Karpas-422 (cell line): ENCODE measurements around the gene CDO1. TPM values are rescaled to one million over a fixed set of nuclear protein-coding genes. Genes with fewer than 3 reads are reported as not detected.
A peak's percentile ranks its signal among the peaks of the same experiment; 100 is the strongest.

Experiments used
- DNase-seq: peaks from one replicate; pipeline ENCODE4 v3.0.0-alpha.2; 2015
- H2AFZ ChIP-seq: fragments of 200-600 bp; sonication (generic); 2 replicates; pipeline ENCODE4 v1.6.1; 2014; ENCODE audit warnings: antibody characterized with exemption, low read length, mixed read lengths
- H3K27ac ChIP-seq: fragments of 200-600 bp; sonication (generic); 2 replicates; pipeline ENCODE4 v1.5.1; 2014; ENCODE audit warnings: mild to moderate bottlenecking, low read length, moderate library complexity
- H3K27me3 ChIP-seq: fragments of 200-600 bp; sonication (generic); 2 replicates; pipeline ENCODE4 v1.6.1; 2014; ENCODE audit warnings: low read length, mixed read lengths
- H3K36me3 ChIP-seq: fragments of 200-600 bp; sonication (generic); 2 replicates; pipeline ENCODE4 v1.6.1; 2014; ENCODE audit warnings: low read length, mixed read lengths; ENCODE audit not compliant: insufficient read depth
- H3K4me1 ChIP-seq: fragments of 200-600 bp; sonication (generic); 2 replicates; pipeline ENCODE4 v1.6.1; 2014; ENCODE audit warnings: mild to moderate bottlenecking, low read length, mixed read lengths
- H3K4me2 ChIP-seq: fragments of 200-600 bp; sonication (generic); 2 replicates; pipeline ENCODE4 v1.6.1; 2014; ENCODE audit warnings: low read length, low read depth, mild to moderate bottlenecking; ENCODE audit not compliant: poor library complexity, severe bottlenecking
- H3K4me3 ChIP-seq: fragments of 200-600 bp; sonication (generic); 2 replicates; pipeline ENCODE4 v1.5.1; 2014; ENCODE audit warnings: mild to moderate bottlenecking, antibody characterized with exemption, low read length, mixed read lengths
- H3K79me2 ChIP-seq: fragments of 200-600 bp; sonication (generic); 2 replicates; pipeline ENCODE4 v1.6.1; 2014; ENCODE audit warnings: mild to moderate bottlenecking, low read length, mixed read lengths
- H3K9ac ChIP-seq: fragments of 200-600 bp; sonication (generic); 2 replicates; pipeline ENCODE4 v1.6.0; 2014; ENCODE audit warnings: low read length
- H3K9me2 ChIP-seq: fragments of 200-600 bp; sonication (generic), shearing (Covaris generic); replicated peaks from 2 replicates; pipeline ENCODE4 v1.6.0; 2014; ENCODE audit warnings: mild to moderate bottlenecking, low read length, moderate library complexity; ENCODE audit not compliant: insufficient read depth
- H3K9me3 ChIP-seq: fragments of 300-700, 200-600 bp; sonication (generic); 2 replicates; pipeline ENCODE4 v1.6.1; 2014; ENCODE audit warnings: low read length, mixed read lengths
- H4K20me1 ChIP-seq: fragments of 200-600 bp; sonication (generic); 2 replicates; pipeline ENCODE4 v1.6.1; 2014; ENCODE audit warnings: mild to moderate bottlenecking, antibody characterized with exemption, low read length, low read depth; ENCODE audit not compliant: insufficient read depth
- total RNA-seq: library from RNA; depleted of rRNA; stranded (reverse); fragments of >200 nt; shearing (Covaris generic); gene quantifications from 2 replicates; pipeline ENCODE4 v1.2.3, GENCODE V29; 2014; ENCODE audit warnings: low replicate concordance

Gene CDO1
- total RNA-seq, 1 experiment from 2014 or later, result not detected

DNA sequence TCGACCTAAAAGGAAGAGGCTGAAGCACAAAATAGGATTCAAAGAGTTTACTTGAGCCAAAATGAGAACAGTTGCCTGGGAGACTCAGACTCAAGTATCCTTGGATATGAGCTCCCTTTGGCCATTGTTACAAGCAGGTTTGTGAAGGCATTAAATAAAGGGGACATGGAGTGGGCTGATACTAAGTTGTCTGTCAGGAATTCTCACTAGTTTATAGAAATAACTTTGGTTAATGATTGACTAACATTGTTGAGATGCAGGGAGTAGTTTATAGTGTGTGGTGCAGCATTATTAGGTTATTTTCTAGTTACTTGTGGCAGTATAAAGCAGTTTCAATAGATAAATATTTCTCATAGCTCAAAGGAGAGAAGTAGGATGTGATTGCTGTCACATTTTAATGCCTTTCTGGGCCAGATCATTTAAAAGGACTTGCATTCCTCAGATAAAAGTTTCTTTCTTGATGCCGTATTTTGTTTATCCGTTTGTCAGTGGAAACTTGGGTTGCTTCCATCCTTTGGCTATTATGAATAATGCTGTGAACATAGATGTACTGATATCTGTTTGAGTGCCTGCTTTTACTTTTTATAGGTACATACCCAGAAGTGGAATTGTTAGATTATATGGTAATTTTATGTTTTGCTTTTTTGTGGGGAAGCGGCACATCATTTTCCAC, 34.4 kb upstream of the CDO1 start:
- peaks cover 100% of the 10 kb centered on the region for H3K79me2 ChIP-seq
- no peak overlapping the region for H3K4me2 ChIP-seq
- no peaks in the 10 kb centered on the region for H3K9me2 ChIP-seq
- no peak overlapping the region for H3K27ac ChIP-seq
- H3K4me1 ChIP-seq, result peaks cover 32% of the 10 kb centered on the region
- no peaks in the 10 kb centered on the region for H3K27me3 ChIP-seq
- H3K9me3 ChIP-seq, result peaks cover 4% of the 10 kb centered on the region; the same call in 1 of the 2 replicates
- no peak overlapping the region for H3K4me3 ChIP-seq
- no peaks in the 10 kb centered on the region for H4K20me1 ChIP-seq
- no peak overlapping the region for H2AFZ ChIP-seq
- peaks cover 21% of the 10 kb centered on the region for H3K36me3 ChIP-seq
- H3K9ac ChIP-seq, result no peak overlapping the region
- no peak for DNase-seq

DNA sequence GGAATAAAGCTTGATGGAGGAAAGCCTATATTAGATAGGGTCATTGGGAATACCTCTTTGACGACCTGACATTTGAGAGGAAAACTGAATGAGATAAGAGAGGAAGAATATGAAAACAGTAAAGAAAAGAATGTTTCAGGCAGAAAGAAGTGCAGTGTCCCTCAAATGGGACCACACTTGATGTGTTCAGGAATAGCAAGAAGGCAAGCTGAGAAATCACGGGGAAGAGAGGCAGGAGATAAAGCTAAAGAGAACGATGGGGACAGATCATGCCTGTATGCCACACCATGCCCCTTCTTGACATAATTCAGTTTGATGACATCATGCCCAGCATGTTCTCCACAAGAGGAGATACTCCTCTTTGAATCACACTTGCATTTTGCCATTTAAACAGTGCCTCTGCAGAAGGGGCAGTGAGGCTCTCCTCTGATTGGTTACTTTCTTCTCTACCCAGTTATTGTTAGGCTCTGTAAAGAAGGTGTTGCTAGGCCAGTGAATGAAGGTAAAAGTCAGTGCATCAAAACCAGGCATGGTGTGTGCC, 32.9 kb upstream of the CDO1 start:
- H3K4me3 ChIP-seq, result no peak overlapping the region
- H2AFZ ChIP-seq, result no peak overlapping the region
- no peak for DNase-seq
- H3K9me2 ChIP-seq, result no peaks in the 10 kb centered on the region
- peaks cover 21% of the 10 kb centered on the region for H3K36me3 ChIP-seq
- H4K20me1 ChIP-seq, result no peaks in the 10 kb centered on the region
- no peak overlapping the region for H3K27ac ChIP-seq
- H3K9me3 ChIP-seq, result peaks cover 4% of the 10 kb centered on the region; the same call in 1 of the 2 replicates
- peaks cover 99% of the 10 kb centered on the region for H3K79me2 ChIP-seq
- H3K4me2 ChIP-seq, result no peak overlapping the region
- no peaks in the 10 kb centered on the region for H3K27me3 ChIP-seq
- H3K4me1 ChIP-seq, result peaks cover 46% of the 10 kb centered on the region
- H3K9ac ChIP-seq, result no peak overlapping the region

DNA sequence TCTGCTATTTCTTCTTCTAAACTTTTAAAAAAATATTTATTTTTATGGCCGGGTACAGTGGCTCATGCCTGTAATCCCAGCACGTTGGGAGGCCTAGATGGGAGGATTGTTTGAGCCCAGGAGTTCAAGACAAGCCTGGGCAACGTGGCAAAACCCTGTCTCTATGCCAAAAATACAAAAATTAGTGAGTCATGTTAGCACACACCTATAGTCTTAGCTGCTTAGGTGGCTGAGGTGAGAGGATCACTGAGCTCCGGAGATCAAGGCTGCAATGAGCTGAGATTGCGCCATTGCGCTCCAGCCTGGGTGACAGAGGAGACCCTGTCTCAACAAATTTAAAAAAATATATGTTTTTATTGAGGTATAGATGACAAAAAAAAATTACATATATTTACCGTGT, 30.8 kb upstream of the CDO1 start:
- Histone ChIP-seq H3K9me2 (no peaks in the 10 kb centered on the region), H4K20me1 (no peaks in the 10 kb centered on the region), H3K4me3 (no peak overlapping the region), H3K27ac (peak overlapping the region; percentile 83; the same call in 1 of the 2 replicates), H3K9ac (no peak overlapping the region), H2AFZ (no peak overlapping the region), H3K9me3 (no peaks in the 10 kb centered on the region), H3K4me2 (peak overlapping the region; percentile 83), H3K27me3 (no peaks in the 10 kb centered on the region), H3K4me1 (peaks cover 59% of the 10 kb centered on the region), H3K79me2 (peaks cover 99% of the 10 kb centered on the region), H3K36me3 (0 out of 2 replicates have a peak, but pooled peaks cover 7% of the 10 kb centered on the region)
- DNase-seq, result no peak

DNA sequence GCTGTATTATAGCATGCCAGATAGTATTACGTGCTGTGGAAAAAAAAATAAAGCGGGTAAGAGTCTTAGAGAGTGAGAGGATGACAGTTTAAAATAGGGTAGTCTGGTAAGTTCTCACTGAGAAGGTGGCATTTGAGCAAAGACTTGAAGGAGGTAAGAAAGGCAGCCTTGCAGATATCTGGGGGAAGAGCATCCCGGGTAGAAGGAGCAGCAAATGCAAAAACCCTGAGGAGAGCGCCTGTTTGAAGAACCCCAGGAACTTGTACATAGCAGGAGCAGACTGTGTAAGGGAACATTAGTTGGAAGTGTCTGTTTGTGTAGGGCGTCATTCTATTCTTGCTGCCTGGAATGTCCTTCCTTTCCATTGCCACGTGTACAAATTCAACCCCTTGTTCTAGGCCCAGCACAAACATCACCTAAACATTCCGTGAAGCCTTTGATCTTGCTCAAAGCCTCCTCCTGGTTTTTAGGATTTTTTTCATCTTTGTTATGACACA, 27.9 kb upstream of the CDO1 start:
- 0 out of 2 replicates have a peak, but pooled peaks cover 6% of the 10 kb centered on the region for H3K36me3 ChIP-seq
- peak overlapping the region; percentile 74 for H3K9ac ChIP-seq
- H4K20me1 ChIP-seq, result peaks cover 7% of the 10 kb centered on the region; the same call in 1 of the 2 replicates
- H3K79me2 ChIP-seq, result peaks cover 94% of the 10 kb centered on the region
- no peaks in the 10 kb centered on the region for H3K27me3 ChIP-seq
- peak overlapping the region; percentile 72 for H3K4me3 ChIP-seq
- peak; percentile 52 for DNase-seq
- H3K27ac ChIP-seq, result peak overlapping the region; percentile 83
- peak overlapping the region; percentile 83 for H3K4me2 ChIP-seq
- no peak overlapping the region for H2AFZ ChIP-seq
- H3K4me1 ChIP-seq, result peaks cover 72% of the 10 kb centered on the region
- no peaks in the 10 kb centered on the region for H3K9me3 ChIP-seq
- no peaks in the 10 kb centered on the region for H3K9me2 ChIP-seq

DNA sequence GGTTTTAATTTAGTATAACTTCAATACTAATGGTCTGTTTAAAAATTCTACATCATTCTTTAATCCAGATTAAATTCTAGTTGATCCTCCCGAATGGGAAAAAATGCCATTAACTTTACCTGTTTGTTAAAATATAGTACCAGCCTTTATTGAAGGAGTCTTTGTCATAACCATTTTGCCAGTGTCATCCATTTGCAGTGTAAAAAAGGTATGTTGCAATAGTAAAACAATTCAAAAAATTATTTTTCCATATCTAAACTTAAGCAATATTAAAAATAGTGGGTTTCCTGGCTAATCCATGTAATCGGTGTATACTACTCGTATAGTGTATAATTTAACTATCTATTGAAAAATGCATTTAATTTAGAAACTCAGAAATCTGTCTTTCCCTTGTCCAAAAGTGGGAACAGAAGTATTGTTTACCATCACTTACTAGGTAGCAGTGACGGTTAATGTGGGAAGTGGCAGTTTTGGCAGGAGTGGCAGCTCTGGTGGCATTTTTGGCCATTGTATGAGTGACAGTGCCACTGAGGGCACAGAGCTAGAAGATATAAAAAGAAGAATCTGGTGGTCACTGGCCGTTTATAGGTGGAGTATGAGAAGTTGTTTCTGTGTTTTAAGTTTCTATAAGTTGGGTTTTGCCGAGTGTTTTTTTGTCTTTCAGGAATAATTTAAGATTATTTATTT, 27.1 kb upstream of the CDO1 start:
- H3K9me3 ChIP-seq, result no peaks in the 10 kb centered on the region
- no peaks in the 10 kb centered on the region for H3K9me2 ChIP-seq
- peak; percentile 53 for DNase-seq
- H2AFZ ChIP-seq, result no peak overlapping the region
- 0 out of 2 replicates have a peak, but pooled peaks cover 6% of the 10 kb centered on the region for H3K36me3 ChIP-seq
- H3K27me3 ChIP-seq, result no peaks in the 10 kb centered on the region
- H4K20me1 ChIP-seq, result peaks cover 7% of the 10 kb centered on the region; the same call in 1 of the 2 replicates
- peak overlapping the region; percentile 83 for H3K27ac ChIP-seq
- peak overlapping the region; percentile 83 for H3K4me2 ChIP-seq
- H3K4me3 ChIP-seq, result peak overlapping the region; percentile 72
- H3K4me1 ChIP-seq, result peaks cover 75% of the 10 kb centered on the region
- H3K79me2 ChIP-seq, result peaks cover 94% of the 10 kb centered on the region
- H3K9ac ChIP-seq, result peak overlapping the region; percentile 74

DNA sequence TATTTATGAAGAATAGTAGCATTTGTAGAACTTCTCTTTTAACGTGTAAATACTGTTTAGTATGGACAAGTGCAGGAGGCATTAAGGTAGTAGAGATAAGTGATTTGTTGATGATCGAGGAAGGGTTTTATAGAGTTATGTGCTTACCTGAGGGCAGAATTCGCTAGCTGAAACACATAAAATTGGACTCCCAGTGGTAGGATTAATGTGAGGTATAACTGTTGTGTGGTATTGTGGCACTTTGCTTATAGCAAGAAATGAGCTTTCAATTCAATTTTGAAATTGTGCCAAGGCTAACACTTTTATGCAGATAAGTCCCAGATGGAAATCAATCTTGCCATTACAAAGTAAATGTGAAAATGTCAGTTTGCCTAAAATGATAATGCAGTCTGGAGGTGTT, 26.5 kb upstream of the CDO1 start:
- H3K36me3 ChIP-seq, result peaks cover 12% of the 10 kb centered on the region; the same call in 1 of the 2 replicates
- peaks cover 72% of the 10 kb centered on the region for H3K4me1 ChIP-seq
- peak; percentile 60 for DNase-seq
- H3K9ac ChIP-seq, result peak overlapping the region; percentile 74
- H4K20me1 ChIP-seq, result peaks cover 7% of the 10 kb centered on the region; the same call in 1 of the 2 replicates
- H3K27ac ChIP-seq, result peak overlapping the region; percentile 83
- H2AFZ ChIP-seq, result no peak overlapping the region
- H3K9me3 ChIP-seq, result no peaks in the 10 kb centered on the region
- H3K4me3 ChIP-seq, result peak overlapping the region; percentile 72
- peak overlapping the region; percentile 83 for H3K4me2 ChIP-seq
- peaks cover 94% of the 10 kb centered on the region for H3K79me2 ChIP-seq
- H3K9me2 ChIP-seq, result no peaks in the 10 kb centered on the region
- no peaks in the 10 kb centered on the region for H3K27me3 ChIP-seq

DNA sequence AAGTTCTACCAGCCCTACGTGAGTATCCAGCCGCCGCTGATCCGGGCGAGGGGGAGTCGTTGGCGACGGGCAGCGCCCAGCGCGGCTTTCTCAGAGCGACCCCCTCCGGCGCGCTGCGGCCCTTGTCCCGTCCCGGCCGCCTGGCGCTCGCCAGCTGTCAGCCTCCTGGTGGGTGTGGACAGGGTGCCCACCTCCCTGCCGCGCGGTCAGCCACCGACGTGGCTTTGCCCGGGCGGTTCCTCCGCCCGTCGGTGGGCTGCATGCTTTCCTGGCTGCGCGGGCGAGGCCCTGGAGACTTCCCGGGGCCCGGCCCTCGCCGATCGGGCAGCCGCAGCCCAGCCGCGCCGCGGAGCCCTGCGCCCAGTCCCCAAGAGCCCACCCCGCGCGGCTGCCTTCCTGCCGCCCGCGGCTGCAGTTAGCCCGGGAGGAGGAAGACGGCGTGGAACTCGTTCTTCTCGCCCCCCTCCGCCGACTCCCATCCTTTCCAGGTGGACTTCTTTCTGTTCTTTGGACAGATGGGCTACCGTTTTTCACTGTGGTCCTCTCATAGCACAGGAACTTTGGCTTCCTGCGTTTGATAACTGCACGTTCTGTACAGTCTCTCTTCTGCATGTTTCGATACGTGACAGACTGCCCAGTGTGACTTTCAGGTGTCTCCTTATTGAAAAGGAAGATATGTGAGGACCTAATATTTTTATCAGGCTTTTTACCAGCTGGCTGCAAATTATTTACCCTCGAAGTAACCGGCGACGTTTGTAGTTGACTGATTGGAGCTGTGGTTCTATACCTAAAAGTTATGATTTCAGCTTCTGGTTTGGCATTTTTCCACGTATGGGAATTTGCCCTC, 25.9 kb upstream of the CDO1 start:
- H3K4me1 ChIP-seq, result peaks cover 66% of the 10 kb centered on the region
- peaks cover 18% of the 10 kb centered on the region; the same call in 1 of the 2 replicates for H3K36me3 ChIP-seq
- no peaks in the 10 kb centered on the region for H3K9me2 ChIP-seq
- peak overlapping the region; percentile 83 for H3K4me2 ChIP-seq
- peak overlapping the region; percentile 72 for H3K4me3 ChIP-seq
- peak; percentile 76 for DNase-seq
- H3K9ac ChIP-seq, result peak overlapping the region; percentile 74
- H4K20me1 ChIP-seq, result peaks cover 12% of the 10 kb centered on the region; the same call in 1 of the 2 replicates
- H3K27ac ChIP-seq, result peak overlapping the region; percentile 83
- H3K27me3 ChIP-seq, result no peaks in the 10 kb centered on the region
- H3K9me3 ChIP-seq, result no peaks in the 10 kb centered on the region
- peak overlapping the region; percentile 42 for H2AFZ ChIP-seq
- peaks cover 94% of the 10 kb centered on the region for H3K79me2 ChIP-seq
